ENCODE data around the gene ANKRD17. TPM values are rescaled to one million over a fixed set of nuclear protein-coding genes. Genes with fewer than 3 reads are reported as not detected.
A peak's percentile ranks its signal among the peaks of the same experiment; 100 is the strongest.

Gene ANKRD17
- total RNA-seq, 6 experiments from 2014 or later, result 25.1 to 34.0 (median 28.1) TPM

- TF ChIP-seq POLR2A (IDR thresholded peaks at IDR 0.05), result no peak
- TF ChIP-seq CTCF (IDR thresholded peaks at IDR 0.05), result no peak
- Histone ChIP-seq H3K9me3 (no peaks in the 10 kb centered on the region), H3K36me3 (peaks cover 0 to 3% (median 0%) of the 10 kb centered on the region in 4 donors), H3K4me1 (peaks cover 0 to 7% (median 0%) of the 10 kb centered on the region in 4 donors), H3K4me3 (no peak overlapping the region), H3K27ac (no peak overlapping the region), H3K27me3 (no peaks in the 10 kb centered on the region)
- 76% methylated on average over 2 of the region's 2 CpGs for WGBS (ENCODE audit: insufficient coverage, low coverage, low lambda C conversion rate, missing lambda C conversion rate)
- intact Hi-C loops (cut with DNase I), result no loop called here
- DNase-seq (no peak), ATAC-seq (no peak)
Measured at GRCh38 chr4:73237044-73237443, 21.6 kb downstream of the ANKRD17 start.

- no peak overlapping the region for H3K27ac ChIP-seq
- H3K36me3 ChIP-seq, result peaks cover 0 to 3% (median 0%) of the 10 kb centered on the region in 4 donors
- intact Hi-C loops (cut with DNase I), result no loop called here
- DNase-seq (no peak), ATAC-seq (no peak)
- no peaks in the 10 kb centered on the region for H3K27me3 ChIP-seq
- no peak overlapping the region for H3K4me3 ChIP-seq
- WGBS (ENCODE audit: insufficient coverage, low coverage, low lambda C conversion rate, missing lambda C conversion rate), result 100% methylated on average over 1 of the region's 1 CpG
- TF ChIP-seq CTCF (IDR thresholded peaks at IDR 0.05) (no peak), POLR2A (IDR thresholded peaks at IDR 0.05) (no peak)
- no peaks in the 10 kb centered on the region for H3K9me3 ChIP-seq
- no peaks in the 10 kb centered on the region for H3K4me1 ChIP-seq
Measured at GRCh38 chr4:73236151-73236550, 22.4 kb downstream of the ANKRD17 start.

- WGBS (ENCODE audit: insufficient coverage, low coverage, low lambda C conversion rate, missing lambda C conversion rate), result 89% methylated on average over 1 of the region's 1 CpG
- peak in 2 of 4 donors; percentile 23 to 37 for ATAC-seq
- Histone ChIP-seq H3K4me3 (no peak overlapping the region), H3K27ac (no peak overlapping the region), H3K36me3 (peaks cover 0 to 3% (median 0%) of the 10 kb centered on the region in 4 donors), H3K4me1 (no peaks in the 10 kb centered on the region), H3K27me3 (no peaks in the 10 kb centered on the region), H3K9me3 (no peaks in the 10 kb centered on the region)
- DNase-seq, result no peak
- intact Hi-C loops (cut with DNase I), result no loop called here
- TF ChIP-seq CTCF (IDR thresholded peaks at IDR 0.05) (no peak), POLR2A (IDR thresholded peaks at IDR 0.05) (no peak)
Measured at GRCh38 chr4:73234712-73235111, 23.9 kb downstream of the ANKRD17 start.

GRCh38 chr4:73231518-73232487 lies 26.8 kb downstream of the ANKRD17 start:
- ATAC-seq (no peak), DNase-seq (no peak)
- H3K27ac ChIP-seq, result no peak overlapping the region
- H3K36me3 ChIP-seq, result peaks cover 0 to 3% (median 0%) of the 10 kb centered on the region in 4 donors
- TF ChIP-seq POLR2A (IDR thresholded peaks at IDR 0.05) (no peak), CTCF (IDR thresholded peaks at IDR 0.05) (no peak)
- 95% methylated on average over 8 of the region's 8 CpGs for WGBS (ENCODE audit: insufficient coverage, low coverage, low lambda C conversion rate, missing lambda C conversion rate)
- no peaks in the 10 kb centered on the region for H3K27me3 ChIP-seq
- no peak overlapping the region for H3K4me3 ChIP-seq
- no peaks in the 10 kb centered on the region for H3K4me1 ChIP-seq
- intact Hi-C loops (cut with DNase I), result no loop called here
- no peaks in the 10 kb centered on the region for H3K9me3 ChIP-seq

Measured in right lobe of liver (tissue), 6 donors.